ENCODE data around the gene ZNF529.
A peak's percentile ranks its signal among the peaks of the same experiment; 100 is the strongest.

DNA sequence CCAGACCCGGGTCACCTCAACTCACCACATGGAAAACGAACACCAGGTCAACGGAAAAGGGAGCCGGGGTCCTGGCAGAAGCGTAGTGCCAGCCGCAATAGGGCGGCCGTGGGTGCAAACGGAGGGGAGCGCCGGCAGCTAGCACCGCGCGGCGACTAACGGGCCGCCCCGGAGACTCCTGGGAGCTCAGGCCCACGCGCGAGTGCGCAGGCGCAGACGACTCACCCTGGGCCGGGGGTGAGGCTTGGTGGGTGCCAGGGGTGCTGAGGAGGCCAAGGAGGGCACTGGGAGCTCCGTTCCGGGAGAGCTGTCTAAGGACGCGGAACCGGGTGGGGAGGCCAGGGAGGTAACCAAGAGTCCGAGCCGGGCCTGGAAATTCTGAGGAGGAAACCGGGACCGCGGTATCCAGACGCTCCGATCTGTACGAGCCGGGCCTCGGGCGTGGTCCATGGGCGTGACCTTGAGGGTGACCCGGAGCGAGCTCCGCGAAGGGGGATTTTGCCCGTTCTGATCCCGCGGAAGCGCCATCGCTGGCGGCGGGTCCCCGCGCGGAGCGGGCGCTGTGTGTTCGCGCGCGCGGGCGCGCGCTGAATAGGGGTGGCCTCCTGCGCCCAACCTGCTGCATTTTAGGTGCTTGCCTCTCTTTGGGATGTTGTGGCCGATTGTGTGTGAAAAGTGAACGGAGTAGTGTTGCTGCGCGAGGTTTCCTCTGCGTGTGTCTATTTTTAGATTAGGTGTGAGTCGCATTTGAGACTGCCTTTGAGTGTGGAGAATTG lies 32.2 kb upstream of the ZNF529 start, which contains the start of gene ZNF382:
- peak in 2 of 3 donors; percentile 41 to 49 for TF ChIP-seq POLR2AphosphoS5 (IDR thresholded peaks at IDR 0.05)
- TF ChIP-seq, protein P1, sequence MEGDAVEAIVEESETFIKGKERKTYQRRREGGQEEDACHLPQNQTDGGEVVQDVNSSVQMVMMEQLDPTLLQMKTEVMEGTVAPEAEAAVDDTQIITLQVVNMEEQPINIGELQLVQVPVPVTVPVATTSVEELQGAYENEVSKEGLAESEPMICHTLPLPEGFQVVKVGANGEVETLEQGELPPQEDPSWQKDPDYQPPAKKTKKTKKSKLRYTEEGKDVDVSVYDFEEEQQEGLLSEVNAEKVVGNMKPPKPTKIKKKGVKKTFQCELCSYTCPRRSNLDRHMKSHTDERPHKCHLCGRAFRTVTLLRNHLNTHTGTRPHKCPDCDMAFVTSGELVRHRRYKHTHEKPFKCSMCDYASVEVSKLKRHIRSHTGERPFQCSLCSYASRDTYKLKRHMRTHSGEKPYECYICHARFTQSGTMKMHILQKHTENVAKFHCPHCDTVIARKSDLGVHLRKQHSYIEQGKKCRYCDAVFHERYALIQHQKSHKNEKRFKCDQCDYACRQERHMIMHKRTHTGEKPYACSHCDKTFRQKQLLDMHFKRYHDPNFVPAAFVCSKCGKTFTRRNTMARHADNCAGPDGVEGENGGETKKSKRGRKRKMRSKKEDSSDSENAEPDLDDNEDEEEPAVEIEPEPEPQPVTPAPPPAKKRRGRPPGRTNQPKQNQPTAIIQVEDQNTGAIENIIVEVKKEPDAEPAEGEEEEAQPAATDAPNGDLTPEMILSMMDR (IDR thresholded peaks at IDR 0.05): no peak

All from transverse colon (tissue), 4 donors.